BE2C (cell line): ENCODE data around the gene ACSL6.

Experiments
- DNase-seq: peaks from one replicate; pipeline ENCODE4 v3.0.0-alpha.2; 2020
- H3K27me3 ChIP-seq: fragments of 250-450 bp; sonication (Bioruptor Pico); 2 replicates; pipeline ENCODE4 v1.5.1; 2020; ENCODE audit warnings: mild to moderate bottlenecking
- H3K36me3 ChIP-seq: fragments of 250-450 bp; sonication (Bioruptor Pico); 2 replicates; pipeline ENCODE4 v1.5.1; 2020; ENCODE audit warnings: mild to moderate bottlenecking
- H3K4me1 ChIP-seq: fragments of 250-450 bp; sonication (Bioruptor Pico); 2 replicates; pipeline ENCODE4 v1.5.1; 2020
- H3K4me3 ChIP-seq: 2 replicates; pipeline ENCODE4 v1.5.1; 2011; ENCODE audit warnings: low read depth, low read length
- H3K9me3 ChIP-seq: fragments of 250-450 bp; sonication (Bioruptor Pico); 2 replicates; pipeline ENCODE4 v1.5.1; 2020
- CTCF ChIP-seq: IDR thresholded peaks from 2 replicates; pipeline ENCODE4 v1.5.1; 2012; ENCODE audit warnings: mild to moderate bottlenecking, low read depth, low read length

ACSL6 gene

GRCh38 chr5:131973089-131973712, 38.3 kb downstream of the ACSL6 start:
- no peaks in the 10 kb centered on the region for H3K27me3 ChIP-seq
- H3K4me3 ChIP-seq: no peak overlapping the region
- TF ChIP-seq CTCF: no peak
- no peaks in the 10 kb centered on the region for H3K36me3 ChIP-seq
- DNase-seq: no peak
- H3K4me1 ChIP-seq: no peaks in the 10 kb centered on the region
- H3K9me3 ChIP-seq: no peaks in the 10 kb centered on the region

- no peaks in the 10 kb centered on the region for H3K9me3 ChIP-seq
- no peaks in the 10 kb centered on the region for H3K4me1 ChIP-seq
- no peak for DNase-seq
- no peak overlapping the region for H3K4me3 ChIP-seq
- H3K27me3 ChIP-seq: no peaks in the 10 kb centered on the region
- no peaks in the 10 kb centered on the region for H3K36me3 ChIP-seq
- TF ChIP-seq CTCF: no peak
Measured at GRCh38 chr5:131968396-131968954, 43.0 kb downstream of the ACSL6 start.

GRCh38 chr5:131966551-131966950, 44.9 kb downstream of the ACSL6 start:
- H3K36me3 ChIP-seq: no peaks in the 10 kb centered on the region
- no peaks in the 10 kb centered on the region for H3K4me1 ChIP-seq
- no peaks in the 10 kb centered on the region for H3K27me3 ChIP-seq
- TF ChIP-seq CTCF: no peak
- H3K4me3 ChIP-seq: no peak overlapping the region
- no peak for DNase-seq
- no peaks in the 10 kb centered on the region for H3K9me3 ChIP-seq

GRCh38 chr5:131965826-131966415, 45.5 kb downstream of the ACSL6 start:
- no peak for TF ChIP-seq CTCF
- H3K36me3 ChIP-seq: no peaks in the 10 kb centered on the region
- no peak for DNase-seq
- H3K4me1 ChIP-seq: no peaks in the 10 kb centered on the region
- no peaks in the 10 kb centered on the region for H3K27me3 ChIP-seq
- H3K4me3 ChIP-seq: no peak overlapping the region
- H3K9me3 ChIP-seq: no peaks in the 10 kb centered on the region

- H3K4me3 ChIP-seq: no peak overlapping the region
- H3K27me3 ChIP-seq: no peaks in the 10 kb centered on the region
- no peak for DNase-seq
- H3K4me1 ChIP-seq: peaks cover 8% of the 10 kb centered on the region
- no peaks in the 10 kb centered on the region for H3K36me3 ChIP-seq
- no peaks in the 10 kb centered on the region for H3K9me3 ChIP-seq
- no peak for TF ChIP-seq CTCF
Measured at GRCh38 chr5:131959906-131960305, 51.6 kb downstream of the ACSL6 start.

GRCh38 chr5:131959136-131959535, 52.3 kb downstream of the ACSL6 start:
- peaks cover 8% of the 10 kb centered on the region for H3K4me1 ChIP-seq
- H3K9me3 ChIP-seq: no peaks in the 10 kb centered on the region
- no peak overlapping the region for H3K4me3 ChIP-seq
- H3K27me3 ChIP-seq: no peaks in the 10 kb centered on the region
- TF ChIP-seq CTCF: no peak
- no peaks in the 10 kb centered on the region for H3K36me3 ChIP-seq
- no peak for DNase-seq
